ENCODE data around the gene ARHGAP4.

Gene ARHGAP4

GRCh38 chrX:153907456-153907855, 18.6 kb downstream of the ARHGAP4 start:
- CTCF ChIA-PET: interaction anchor here (0.7 to 1.0 kb wide), 2 partner anchors 20 to 29 kb away, joined by 3 read pairs; no protein-coding TSS in a partner anchor
- no peak for DNase-seq (ENCODE audit: extremely low spot score)
- POLR2A ChIA-PET: interaction anchor here (0.9 to 1.4 kb wide), 3 partner anchors 17 to 113 kb away, joined by 3 to 4 read pairs (median 4); partner anchors contain the start of genes IDH3G and SSR4
- TF ChIP-seq L3MBTL2 (conservative IDR thresholded peaks at IDR 0.05) (no peak), LEF1 (IDR thresholded peaks at IDR 0.05; ENCODE audit: borderline replicate concordance) (no peak), FOXK2 (IDR thresholded peaks at IDR 0.05) (no peak)

- TF ChIP-seq NFRKB (IDR thresholded peaks at IDR 0.05): no peak
- TF ChIP-seq ELF4 (IDR thresholded peaks at IDR 0.05): no peak
- TF ChIP-seq PKNOX1 (IDR thresholded peaks at IDR 0.05): no peak
- no peak for TF ChIP-seq SP1 (IDR thresholded peaks at IDR 0.05)
- TF ChIP-seq HDGF (IDR thresholded peaks at IDR 0.05; ENCODE audit: borderline replicate concordance): no peak
- no peak for TF ChIP-seq FOXK2 (IDR thresholded peaks at IDR 0.05)
- TF ChIP-seq FOXM1 (IDR thresholded peaks at IDR 0.05; ENCODE audit: borderline replicate concordance): no peak
- no peak for TF ChIP-seq L3MBTL2 (conservative IDR thresholded peaks at IDR 0.05)
- no peak for TF ChIP-seq FOXA1 (IDR thresholded peaks at IDR 0.05)
- no peak for TF ChIP-seq SUZ12 (IDR thresholded peaks at IDR 0.05)
- no peak for TF ChIP-seq ARNT (IDR thresholded peaks at IDR 0.05)
- no peak for TF ChIP-seq TARDBP (IDR thresholded peaks at IDR 0.05)
- TF ChIP-seq ZNF384 (IDR thresholded peaks at IDR 0.05): no peak
- TF ChIP-seq CTBP1 (IDR thresholded peaks at IDR 0.05; ENCODE audit: borderline replicate concordance): no peak
- no peak for DNase-seq (ENCODE audit: extremely low spot score)
- CTCF ChIA-PET: interaction anchor here (1.0 kb wide), 1 partner anchor 21 kb away, joined by 3 read pairs; no protein-coding TSS in a partner anchor
- POLR2A ChIA-PET: interaction anchor here (1.2 kb wide), 1 partner anchor 112 kb away, joined by 4 read pairs; the partner anchor contains the start of genes IDH3G and SSR4
Observed at GRCh38 chrX:153906126-153906917, 19.7 kb downstream of the ARHGAP4 start.

DNA sequence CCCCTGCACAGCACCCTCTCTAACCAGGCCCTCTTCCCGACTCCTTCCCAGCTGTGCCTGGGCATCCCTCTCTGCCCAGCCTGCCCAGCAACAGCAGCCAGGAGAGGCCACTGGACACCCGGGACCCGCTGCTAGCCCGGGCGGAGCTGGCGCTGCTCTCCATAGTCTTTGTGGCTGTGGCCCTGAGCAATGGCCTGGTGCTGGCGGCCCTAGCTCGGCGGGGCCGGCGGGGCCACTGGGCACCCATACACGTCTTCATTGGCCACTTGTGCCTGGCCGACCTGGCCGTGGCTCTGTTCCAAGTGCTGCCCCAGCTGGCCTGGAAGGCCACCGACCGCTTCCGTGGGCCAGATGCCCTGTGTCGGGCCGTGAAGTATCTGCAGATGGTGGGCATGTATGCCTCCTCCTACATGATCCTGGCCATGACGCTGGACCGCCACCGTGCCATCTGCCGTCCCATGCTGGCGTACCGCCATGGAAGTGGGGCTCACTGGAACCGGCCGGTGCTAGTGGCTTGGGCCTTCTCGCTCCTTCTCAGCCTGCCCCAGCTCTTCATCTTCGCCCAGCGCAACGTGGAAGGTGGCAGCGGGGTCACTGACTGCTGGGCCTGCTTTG, 20.5 kb downstream of the ARHGAP4 start:
- DNase-seq (ENCODE audit: extremely low spot score): no peak

GRCh38 chrX:153903991-153904957, 21.8 kb downstream of the ARHGAP4 start, which contains the start of gene AVPR2:
AVPR2 (plus strand) TSS chrX:153904673; CDS start chrX:153905146, 473 bp downstream.
- DNase-seq (ENCODE audit: extremely low spot score): no peak
- POLR2A ChIA-PET: no interaction called here
- CTCF ChIA-PET: no interaction called here
- no peak for TF ChIP-seq SUZ12 (IDR thresholded peaks at IDR 0.05)
- TF ChIP-seq FOXK2 (IDR thresholded peaks at IDR 0.05): no peak
- no peak for TF ChIP-seq TARDBP (IDR thresholded peaks at IDR 0.05)
- TF ChIP-seq BHLHE40 (IDR thresholded peaks at IDR 0.05; ENCODE audit: borderline replicate concordance): no peak
- TF ChIP-seq L3MBTL2 (conservative IDR thresholded peaks at IDR 0.05): no peak
- TF ChIP-seq PKNOX1 (IDR thresholded peaks at IDR 0.05): no peak
- TF ChIP-seq SP1 (IDR thresholded peaks at IDR 0.05): no peak
- TF ChIP-seq NFRKB (IDR thresholded peaks at IDR 0.05): no peak
- TF ChIP-seq ARNT (IDR thresholded peaks at IDR 0.05): no peak
- no peak for TF ChIP-seq FOXM1 (IDR thresholded peaks at IDR 0.05; ENCODE audit: borderline replicate concordance)
- TF ChIP-seq CTBP1 (IDR thresholded peaks at IDR 0.05; ENCODE audit: borderline replicate concordance): no peak
- TF ChIP-seq LEF1 (IDR thresholded peaks at IDR 0.05; ENCODE audit: borderline replicate concordance): no peak
- TF ChIP-seq FOXA1 (IDR thresholded peaks at IDR 0.05): no peak
- TF ChIP-seq HDGF (IDR thresholded peaks at IDR 0.05; ENCODE audit: borderline replicate concordance): no peak
- TF ChIP-seq ZNF384 (IDR thresholded peaks at IDR 0.05): no peak
- TF ChIP-seq ELF4 (IDR thresholded peaks at IDR 0.05): no peak

More for the DNA sequence above, 20.5 kb downstream of the ARHGAP4 start:
- CTCF ChIA-PET: no interaction called here
- POLR2A ChIA-PET: no interaction called here
- TF ChIP-seq BHLHE40 (IDR thresholded peaks at IDR 0.05; ENCODE audit: borderline replicate concordance) (no peak), TARDBP (IDR thresholded peaks at IDR 0.05) (no peak), ARNT (IDR thresholded peaks at IDR 0.05) (no peak)

DNA sequence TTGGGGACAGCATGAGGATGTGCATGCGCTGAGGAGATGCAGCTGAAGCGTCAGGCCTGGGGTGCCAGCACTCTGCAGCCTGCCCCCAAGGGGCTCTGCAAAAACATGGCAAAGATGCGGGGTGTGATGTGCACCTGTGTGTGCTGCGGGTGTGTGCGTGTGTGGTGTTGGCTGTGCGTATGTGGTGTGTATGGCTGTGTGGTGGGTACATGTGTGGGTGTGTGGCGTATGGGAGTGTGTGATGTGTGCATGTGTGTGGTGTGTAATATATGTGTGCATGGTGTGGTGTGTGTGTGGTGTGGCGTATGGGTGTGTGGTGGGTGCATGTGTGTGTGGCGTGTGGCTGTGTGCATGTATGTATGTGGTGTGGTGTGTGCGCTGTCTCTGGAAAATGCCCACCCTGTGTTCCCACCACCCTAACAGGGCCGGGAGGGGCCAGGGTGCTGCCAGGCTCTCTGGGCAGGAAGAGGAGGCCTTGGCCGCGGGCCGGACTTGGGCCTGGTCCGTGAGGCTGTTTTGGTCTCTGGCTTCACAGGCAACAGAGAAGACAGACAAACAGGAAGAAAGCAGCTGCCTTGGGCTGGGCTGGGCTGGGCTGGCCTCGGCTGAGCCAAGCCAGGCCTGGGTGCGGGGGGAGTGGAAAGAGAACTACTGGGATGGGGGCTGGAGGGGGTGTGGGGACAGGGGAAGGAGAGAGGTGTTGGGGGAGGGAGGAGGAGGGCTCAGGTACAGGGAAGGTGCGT, 22.7 kb downstream of the ARHGAP4 start:
- TF ChIP-seq L3MBTL2 (conservative IDR thresholded peaks at IDR 0.05): no peak
- TF ChIP-seq ELF4 (IDR thresholded peaks at IDR 0.05): no peak
- TF ChIP-seq ARNT (IDR thresholded peaks at IDR 0.05): no peak
- TF ChIP-seq SP1 (IDR thresholded peaks at IDR 0.05): no peak
- TF ChIP-seq HDGF (IDR thresholded peaks at IDR 0.05; ENCODE audit: borderline replicate concordance): no peak
- TF ChIP-seq PKNOX1 (IDR thresholded peaks at IDR 0.05): no peak
- no peak for TF ChIP-seq FOXA1 (IDR thresholded peaks at IDR 0.05)
- POLR2A ChIA-PET: no interaction called here
- no peak for DNase-seq (ENCODE audit: extremely low spot score)
- CTCF ChIA-PET: no interaction called here

Measured in HEK293T (cell line).